GM18867 (cell line): ENCODE data around the gene C9orf50.

Source experiments
- ATAC-seq: cut with Tn5 transposase; IDR thresholded peaks from one replicate; pipeline ENCODE4 v1.9.1; 2021; ENCODE audit warnings: mild to moderate bottlenecking, moderate library complexity; ENCODE audit not compliant: unreplicated experiment

Gene C9orf50

DNA sequence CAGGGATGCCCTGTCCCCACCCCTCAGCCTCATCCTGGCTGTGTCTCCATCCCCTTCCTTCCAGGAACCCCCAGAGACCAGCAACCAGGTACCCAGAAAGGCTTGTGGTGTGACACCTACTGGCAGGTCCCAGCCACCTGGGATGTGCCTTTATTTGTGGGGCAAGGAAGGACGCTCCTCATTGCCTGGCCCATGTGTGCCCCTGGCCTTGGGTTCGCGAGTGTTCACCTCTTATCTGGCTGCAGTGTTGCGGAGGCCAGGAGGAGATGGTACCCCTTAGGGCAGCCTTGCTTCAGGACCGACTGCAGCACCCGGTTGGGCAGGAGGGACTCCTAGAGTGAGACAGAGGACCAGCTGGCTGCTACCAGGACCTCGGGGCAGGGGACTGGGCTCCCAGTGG lies 8.8 kb downstream of the C9orf50 start:
- ATAC-seq = no peak

DNA sequence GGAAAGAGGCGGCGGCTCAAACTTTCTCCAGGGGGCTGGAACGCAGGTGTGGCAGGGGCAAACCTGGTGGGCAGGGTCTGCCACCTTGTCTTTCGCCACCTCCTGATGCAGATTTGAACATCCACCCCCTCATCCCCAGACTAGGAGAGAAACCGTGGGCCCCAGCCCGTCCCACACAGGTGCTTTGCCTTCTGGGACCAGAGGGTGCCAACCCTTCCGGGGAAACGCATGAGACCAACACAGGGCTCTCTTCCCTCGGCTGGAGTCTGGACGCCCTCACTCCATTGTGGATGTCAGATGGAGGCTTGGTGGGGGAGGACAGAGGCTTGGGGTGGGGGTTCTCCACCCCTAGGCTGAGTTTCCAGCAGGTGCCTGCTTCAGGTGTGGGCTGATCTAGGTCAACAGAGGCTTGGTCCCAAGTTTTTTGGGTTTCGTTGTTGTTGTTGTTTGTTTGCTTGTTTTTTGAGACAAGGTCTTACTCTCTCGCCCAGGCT lies 9.5 kb downstream of the C9orf50 start:
- no peak for ATAC-seq

DNA sequence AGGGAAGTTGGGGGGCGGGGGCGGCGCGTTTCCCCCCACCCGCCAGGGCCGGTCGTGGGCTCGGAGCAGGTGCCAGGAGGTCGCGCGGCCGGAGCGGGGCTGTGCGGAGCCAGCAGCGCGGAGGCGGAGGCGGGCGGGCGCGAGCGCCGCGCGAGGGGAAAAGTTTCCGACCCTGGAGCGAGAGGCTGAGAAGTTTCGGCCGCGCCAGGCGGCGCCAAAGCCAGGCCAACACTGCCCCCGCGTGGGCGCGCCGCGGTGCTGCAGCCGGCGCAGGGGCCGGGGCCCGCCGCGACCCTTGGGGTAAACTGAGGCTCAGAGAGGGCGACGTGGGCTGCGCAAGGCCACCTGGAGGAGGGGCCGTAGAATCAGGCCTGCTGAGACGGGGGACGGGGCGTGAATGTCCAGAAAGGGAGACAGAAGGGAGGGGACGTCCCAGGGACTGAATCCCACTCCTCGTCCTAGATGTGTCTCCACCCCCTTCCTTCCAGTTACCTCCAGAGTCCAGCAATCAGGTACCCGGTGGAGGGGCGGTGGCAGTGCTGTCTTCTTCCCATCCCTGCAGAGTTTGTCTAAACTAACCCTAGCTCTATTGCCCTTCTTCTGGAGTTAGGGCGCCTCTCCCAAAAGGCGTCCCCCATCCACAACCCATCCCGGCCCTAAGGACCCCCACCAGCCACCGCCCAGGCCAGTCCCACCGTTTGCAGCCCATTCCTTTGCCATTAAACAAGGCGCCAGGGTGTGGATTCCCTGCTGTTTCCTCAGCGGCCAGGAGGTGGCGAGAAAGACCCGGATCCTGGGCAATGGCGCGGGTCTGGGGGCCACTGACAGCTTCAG lies 10.2 kb downstream of the C9orf50 start:
- peak; percentile 57 for ATAC-seq

DNA sequence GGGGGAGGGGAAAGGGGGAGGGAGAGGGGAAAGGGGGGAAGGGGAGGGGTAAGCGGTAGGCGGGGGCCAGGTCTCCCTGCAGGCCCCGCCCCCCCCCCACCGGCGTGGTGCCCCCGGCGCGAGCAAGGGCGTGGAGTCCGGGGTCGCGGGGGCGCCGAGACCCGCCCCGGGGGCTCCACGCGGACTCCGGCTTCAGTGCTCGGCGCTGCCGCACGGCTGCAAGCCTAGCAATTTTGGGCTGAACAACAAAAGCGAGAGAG lies 10.8 kb downstream of the C9orf50 start:
- no peak for ATAC-seq

DNA sequence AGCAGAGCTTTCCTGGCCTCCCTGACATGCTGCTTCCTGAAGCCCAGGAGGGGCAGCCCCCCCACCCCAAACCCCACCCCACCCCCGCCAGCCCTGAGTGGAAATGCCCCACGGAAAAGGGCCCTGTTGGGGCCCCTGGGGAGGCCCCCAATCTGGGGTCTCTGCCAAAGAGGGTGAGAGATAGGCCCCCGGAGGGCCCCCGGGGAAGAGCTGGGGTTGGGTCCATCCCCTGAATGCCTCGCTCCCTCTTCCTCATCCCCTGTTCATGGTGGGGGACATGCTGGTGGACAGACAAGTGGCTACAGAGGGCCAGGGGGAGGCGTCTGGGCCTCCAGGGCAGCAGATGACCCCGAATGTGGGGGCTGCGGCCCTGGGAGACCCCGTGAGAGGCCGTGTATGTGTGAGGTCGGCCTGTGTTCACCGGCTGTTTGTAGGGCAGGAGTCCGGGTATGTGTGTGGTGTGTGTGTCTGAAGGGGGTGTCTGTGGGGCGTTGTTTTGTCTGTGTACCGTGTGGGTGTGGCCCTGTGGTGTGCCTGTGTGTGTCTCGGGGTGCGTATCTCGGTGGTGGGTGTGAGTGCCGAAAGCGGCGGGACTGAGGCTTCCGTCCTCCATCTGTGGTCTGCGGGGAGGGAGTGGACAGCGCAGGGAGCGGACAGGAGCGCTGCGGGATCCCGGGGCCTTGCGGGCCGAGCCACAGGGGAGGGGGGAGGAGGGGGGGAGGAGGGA lies 11.3 kb downstream of the C9orf50 start:
- ATAC-seq = no peak

DNA sequence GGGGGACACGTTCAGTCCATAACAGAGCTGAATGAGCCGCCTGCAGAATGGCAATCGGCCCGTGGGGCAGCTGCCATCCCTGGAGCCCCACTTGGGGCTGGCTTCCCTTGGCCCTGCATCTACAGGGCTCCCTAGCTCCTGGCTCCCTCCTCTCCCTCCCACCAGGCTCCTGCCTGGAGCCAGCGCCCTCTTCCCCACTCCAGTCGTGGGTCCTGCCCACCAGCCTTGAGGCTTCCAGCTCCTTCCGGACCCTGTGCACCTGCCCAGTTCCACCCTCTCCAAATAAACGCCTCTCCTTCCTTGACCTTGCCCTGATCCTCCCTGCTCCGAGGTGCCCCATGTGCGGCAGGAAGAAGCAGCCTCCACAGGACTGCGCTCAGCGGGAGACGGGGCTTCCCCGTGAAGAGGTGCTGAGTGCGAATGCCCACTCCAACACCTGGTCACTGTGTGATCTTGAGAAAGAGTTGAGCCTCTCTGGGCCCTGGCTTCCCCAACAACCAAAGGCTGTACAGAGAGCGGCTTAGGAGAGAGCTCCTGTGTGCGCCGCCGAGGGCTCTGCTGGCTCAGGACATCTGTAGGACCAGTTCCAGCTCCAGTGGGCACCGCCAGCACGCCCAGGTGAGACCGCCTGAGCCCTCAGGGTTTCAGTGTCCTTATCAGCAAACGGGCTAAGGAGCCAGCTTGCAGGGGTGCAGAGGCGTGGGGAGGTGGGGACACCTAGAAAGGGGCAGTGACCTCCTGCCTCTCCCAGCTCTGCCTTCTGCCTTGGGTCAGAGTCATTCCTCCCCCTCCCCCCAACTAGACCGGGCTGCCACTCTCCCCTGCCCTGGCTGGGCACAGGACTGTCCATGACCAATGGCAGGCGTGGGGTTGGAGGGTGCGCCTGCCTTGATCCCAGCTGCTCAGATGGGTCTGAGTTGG lies 12.1 kb downstream of the C9orf50 start:
- no peak for ATAC-seq

DNA sequence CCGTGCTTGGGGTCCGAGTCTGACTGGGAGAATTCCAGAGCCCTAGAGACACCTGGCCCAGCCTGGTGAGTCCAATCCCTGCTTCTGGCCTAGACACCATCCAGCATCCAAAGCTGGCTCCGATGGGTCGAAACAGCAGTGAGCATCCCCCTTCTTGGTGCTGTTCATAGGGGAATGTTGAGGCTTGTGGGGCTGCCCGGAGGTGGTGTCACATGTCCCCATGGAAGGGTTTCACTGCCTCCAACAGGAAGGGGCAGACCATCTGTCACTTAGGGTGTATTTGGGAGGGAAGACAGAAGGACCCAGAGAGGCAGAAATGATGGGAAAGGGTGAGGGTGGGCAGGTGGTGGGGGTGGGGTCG lies 13.9 kb downstream of the C9orf50 start:
- ATAC-seq = no peak

DNA sequence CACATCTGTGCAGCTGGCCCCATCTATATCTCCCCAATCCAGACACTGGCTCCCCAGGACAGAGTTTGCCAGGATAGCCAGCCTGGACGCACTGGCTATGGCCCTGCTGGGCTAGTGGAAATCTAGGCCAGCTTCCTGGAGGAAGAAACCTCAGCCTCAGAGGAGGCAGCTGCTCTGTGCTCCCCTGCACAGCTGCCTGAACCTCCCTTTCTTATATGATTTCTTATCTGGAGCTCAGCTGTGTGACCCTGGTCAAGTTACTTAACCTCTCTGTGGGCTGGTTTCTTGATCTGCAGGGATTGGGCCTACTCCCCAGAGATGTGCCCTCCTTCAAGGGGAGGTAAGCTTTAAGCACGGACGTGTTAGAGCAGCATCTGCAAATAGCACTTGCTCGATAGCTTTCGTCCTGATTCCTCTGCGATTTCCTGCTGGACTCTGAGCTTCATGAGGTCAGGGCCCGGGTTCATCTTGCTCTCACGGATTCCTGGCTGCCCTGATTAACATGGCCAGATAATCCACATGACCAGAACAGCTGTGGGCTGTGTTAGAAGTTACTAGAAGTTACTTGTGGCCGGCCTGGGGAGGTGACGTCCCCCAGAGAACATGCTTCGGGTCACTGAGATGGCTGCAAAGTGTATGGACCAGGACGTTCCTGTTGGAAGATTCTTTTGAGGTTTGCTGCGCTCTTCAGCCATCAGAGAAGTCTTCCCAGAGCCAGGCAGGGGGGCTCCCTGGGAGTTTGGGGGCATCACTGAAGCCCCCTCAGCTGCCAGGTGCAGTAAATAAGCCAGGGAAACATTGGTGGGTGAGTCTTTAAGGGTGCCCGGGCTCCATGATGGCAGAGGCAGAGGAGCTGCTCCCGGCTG lies 14.5 kb downstream of the C9orf50 start:
- no peak for ATAC-seq

DNA sequence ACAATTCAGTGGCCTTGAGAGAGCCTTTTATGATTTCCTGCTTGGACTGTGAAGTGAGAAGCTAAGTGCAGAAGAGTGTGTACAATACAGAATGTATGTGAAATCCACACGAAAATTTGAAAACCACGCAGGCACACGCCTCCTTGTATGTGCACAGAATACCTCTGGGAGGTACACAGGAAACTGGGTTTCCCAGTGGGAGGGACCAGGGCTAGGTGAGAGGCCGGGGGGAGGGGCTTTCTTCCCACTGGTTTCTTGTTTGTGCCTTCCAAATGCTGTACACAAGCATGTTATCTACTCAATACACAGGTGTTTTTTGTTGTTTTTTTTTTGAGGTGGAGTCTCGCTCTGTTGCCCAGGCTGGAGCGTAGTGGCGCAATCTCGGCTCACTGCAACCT lies 16.1 kb downstream of the C9orf50 start:
- ATAC-seq = no peak

DNA sequence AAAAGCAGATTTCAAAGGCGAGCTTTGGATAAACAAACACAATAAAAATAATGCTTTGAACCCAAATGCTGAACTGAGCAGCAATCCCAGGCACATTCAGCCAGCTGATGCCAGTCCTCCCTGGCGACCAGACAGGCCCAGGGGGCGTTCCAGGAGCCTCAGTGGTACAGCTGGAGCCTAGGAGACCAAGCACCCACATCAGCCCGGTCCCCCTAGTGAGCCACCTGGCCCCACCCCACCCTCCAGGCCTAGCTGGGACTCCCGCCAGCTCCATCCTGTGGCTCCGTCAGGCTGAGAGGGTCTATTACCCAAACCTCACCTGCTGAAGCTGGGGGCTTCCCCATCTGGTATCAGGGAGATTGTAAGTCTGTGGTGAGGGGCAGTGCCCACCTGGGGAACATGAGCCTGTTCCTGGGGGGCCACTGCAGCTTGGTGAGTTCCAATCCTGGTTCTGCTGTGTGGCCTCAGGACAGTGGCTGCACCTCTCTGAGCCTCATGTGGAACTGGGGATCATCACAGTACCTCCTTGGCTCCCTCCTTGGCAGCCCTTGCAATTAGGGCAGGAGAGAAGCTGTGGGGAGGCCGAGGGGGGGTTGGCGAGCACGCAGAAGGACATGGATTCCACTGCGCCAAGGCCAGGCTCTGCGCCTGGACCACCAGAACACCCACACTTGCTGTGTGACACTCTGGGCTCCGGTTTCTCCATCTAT lies 16.7 kb downstream of the C9orf50 start:
- no peak for ATAC-seq

DNA sequence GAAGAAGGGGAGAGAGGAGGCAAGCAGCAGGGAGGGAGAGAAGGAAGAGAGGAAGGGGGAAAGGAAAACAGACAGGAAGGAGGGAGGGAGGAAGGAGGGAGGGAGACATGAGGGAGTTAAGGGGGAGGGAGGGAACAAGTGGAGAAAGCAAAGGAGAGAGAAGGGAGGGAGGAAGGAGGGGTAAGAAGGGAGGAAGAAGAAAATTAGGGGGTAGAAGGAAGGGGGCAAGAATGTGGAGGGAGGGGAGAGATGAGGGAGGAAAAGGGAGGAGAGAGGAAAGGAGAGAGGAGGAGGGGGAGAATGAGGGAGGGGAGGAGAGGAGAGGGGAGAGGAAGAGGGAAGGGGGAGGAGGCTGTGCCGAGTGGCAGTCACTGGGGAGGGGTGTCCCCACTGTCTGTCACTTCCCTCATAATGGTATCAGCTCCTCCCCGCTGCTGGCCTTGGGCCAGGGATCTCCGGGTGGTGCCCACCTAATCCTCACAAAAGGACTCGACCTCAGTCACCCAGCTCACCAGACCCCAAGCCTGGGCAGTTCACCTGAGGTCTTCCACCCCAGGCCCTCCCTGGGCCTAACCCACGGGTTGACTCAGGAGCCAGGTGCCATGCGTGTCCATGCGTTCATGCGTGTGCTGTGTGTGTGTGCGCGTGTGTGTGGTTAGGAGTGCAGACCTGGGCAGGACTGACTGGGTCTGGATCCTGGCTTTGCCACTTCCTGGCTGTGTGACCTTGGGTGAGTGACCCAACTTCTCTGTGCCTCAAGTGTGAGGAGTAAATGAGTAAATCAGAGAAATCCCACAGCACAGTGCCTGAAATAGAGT lies 18.1 kb downstream of the C9orf50 start:
- ATAC-seq = no peak

DNA sequence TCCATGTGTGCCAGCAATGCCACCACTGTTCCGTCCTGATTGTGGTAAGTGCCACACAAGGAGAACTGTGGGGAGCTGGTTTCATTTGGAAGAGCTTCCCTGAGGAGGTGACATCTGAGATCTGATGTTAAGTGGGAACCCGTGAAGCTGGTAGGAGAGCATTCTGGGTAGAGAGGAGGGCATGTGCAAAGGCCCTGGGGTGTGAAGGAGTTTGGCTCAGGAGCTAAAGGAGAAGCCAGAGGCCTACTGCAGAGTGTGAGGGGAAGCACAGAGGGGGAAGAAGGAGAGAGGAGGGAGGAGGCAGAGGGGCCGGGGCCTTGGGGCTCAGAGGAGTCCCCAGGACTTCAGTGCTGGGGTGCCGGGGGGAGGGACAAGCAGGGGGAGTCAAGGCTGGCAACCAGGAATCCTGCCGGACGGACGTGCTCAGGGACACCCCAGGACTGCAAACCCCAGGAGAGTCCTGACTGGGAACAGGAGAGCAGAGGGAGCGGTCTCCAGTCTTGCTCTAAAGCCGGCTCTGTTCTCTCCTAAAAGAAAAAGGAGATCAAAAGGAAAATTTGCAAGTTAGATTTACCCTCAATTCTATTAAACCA lies 19.7 kb downstream of the C9orf50 start:
- no peak for ATAC-seq

DNA sequence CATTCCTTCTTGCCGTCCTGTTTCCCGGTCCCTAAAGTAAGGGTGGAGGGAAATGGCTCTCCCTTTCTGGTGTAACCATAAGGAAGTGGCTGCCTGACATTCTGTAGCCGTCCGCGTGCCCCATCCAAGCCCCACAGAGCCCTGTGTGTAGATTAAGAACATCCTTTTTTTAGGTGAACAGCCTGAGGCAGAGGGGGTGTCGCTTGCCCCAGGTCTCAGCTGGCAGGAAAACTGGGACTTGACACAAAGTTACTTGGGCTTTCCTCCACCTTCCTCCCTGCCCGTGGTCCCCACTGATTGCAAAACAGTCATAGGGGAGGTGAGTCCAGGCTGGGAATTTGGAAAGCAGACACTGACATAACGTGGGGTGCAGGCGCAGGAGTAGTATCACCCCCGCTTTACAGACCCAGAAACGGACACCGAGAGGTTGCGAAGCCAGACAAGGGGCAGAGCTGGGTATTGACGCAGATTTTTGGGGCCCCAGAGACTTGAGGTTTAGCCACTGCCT lies 22.8 kb downstream of the C9orf50 start:
- ATAC-seq = no peak

DNA sequence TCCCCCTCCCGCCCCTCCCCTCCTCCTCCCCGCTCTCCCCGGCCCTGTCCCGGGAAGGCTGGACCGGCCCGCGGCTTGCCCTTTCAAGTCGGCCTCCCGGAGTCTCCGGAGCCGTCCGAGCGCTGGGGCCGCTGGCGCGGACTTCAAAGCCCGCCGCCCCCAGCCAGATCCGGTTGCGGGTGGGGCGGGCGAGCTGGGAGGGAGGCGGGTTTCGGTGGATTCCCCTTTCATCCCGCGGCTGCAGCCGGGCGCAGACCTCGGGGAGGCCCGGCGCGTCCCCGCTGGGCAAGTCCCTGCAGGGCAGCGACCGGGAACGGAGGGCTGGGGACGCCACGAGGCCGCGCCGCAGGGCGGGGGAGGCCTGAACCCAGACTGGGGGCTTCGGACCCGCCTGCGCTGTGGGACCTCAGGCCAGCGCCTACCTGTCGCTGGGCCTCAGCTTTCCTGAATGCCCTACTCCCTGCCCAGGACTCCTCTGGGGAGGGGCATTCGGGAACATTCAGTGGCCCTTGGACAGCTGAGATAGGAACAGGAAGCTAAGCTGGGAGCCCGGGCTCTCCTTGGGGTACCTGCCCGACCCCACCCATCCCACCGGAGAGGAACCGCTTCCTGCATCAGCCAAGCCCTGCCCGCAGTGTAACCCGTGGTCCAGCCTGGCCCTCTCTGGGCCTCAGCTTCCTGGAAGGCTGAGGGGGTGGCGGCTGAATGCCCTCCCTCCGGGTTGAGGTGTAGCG lies 23.4 kb downstream of the C9orf50 start:
- ATAC-seq = no peak

DNA sequence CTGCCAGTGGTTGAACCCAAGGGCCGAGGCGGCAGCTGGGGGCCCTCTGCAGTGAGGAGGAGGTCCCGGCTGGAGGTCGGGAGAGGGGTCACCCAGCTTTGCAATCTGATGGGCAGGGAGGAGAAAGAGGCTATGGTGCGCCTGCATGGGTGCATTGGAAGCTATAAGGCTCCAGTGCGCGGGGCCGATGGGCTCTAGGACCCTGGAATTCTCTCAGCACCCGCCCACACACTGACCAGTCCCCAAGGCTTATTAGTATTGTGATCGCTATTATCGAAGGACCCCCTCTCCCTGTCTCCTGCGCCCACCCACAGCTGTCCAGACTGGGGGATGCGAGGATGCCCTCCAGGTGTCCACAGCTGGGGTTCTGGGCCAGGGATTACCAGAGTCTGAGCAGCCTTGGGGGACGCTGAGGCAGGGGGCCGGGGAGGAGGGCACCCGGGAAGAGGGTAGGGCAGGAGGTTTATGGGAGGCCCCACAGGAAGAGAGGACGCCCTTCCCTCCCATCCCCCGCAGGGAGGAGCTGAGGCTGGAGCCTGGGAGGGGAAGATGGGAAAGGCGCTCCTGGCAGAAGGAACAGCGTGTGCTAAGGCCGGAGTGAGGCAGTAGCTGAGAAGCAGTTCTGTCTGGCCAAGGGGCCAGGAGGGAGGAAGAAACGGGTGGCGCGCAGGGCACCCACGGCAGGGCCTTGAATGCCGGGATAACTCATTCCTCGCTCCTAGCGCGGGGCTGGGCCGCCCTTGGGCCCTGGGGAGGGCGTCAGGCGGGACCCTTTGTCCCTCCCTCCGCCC lies 24.2 kb downstream of the C9orf50 start:
- ATAC-seq = no peak

DNA sequence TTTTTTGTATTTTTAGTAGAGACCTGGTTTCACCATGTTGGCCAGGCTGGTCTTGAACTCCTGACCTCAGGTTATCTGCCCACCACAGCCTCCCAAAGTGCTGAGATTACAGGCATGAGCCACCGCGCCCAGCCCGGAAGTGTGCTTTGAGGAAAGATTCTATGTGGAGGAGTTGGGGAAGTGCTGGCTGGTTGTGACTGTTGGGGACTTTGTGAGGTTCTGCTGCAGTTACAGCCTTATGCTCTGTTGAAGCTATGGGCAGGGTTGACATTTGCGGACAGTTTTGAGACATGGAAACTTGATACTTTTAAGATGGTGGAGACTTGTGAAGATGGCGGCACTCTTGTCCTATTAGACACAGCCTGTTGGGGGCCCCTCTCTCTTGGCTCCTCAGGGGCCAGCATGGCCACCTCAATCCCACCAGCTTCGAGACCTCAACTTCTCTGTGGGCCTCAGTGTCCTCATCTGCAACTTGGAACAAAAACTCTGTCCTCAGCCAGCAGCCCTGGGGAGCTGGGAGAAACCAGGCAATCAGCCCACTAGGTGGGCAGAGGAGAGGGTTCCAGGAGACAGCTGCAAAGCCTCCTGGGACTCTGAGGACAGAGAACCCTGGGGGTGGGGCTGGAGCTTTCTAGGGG lies 24.9 kb downstream of the C9orf50 start:
- no peak for ATAC-seq
